GM20000 (cell line): Measurements from ENCODE around the gene GSAP.

ENCODE experiments used
- DNase-seq: peaks from one replicate; pipeline ENCODE4 v3.0.0; 2012; ENCODE audit warnings: low spot score
- TF ChIP-seq, protein P1 (sequence below): IDR thresholded peaks from 2 replicates; pipeline ENCODE4 v1.5.1; 2012; ENCODE audit warnings: mild to moderate bottlenecking, control low read depth; ENCODE audit errors: extremely low read depth, missing control alignments

GSAP gene

DNA sequence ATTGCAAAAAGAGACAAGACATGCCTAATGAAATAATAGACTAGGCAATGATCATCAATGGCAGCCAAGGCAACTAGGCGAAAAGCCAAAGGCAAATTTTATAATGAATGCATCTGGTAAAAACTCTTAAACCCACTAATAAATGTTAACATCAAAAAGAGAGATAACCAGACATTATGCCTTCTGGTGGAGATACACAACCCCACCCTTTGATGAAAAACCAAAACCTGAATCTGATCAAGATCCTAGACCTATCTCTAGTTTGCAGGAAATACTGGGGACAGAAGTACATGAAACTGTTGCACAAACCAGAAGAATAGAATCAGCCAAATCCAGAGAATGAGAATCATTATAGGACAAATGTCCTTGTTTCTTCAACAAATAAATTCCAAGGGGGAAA is 22.0 kb upstream of the GSAP start:
- TF ChIP-seq, protein P1, sequence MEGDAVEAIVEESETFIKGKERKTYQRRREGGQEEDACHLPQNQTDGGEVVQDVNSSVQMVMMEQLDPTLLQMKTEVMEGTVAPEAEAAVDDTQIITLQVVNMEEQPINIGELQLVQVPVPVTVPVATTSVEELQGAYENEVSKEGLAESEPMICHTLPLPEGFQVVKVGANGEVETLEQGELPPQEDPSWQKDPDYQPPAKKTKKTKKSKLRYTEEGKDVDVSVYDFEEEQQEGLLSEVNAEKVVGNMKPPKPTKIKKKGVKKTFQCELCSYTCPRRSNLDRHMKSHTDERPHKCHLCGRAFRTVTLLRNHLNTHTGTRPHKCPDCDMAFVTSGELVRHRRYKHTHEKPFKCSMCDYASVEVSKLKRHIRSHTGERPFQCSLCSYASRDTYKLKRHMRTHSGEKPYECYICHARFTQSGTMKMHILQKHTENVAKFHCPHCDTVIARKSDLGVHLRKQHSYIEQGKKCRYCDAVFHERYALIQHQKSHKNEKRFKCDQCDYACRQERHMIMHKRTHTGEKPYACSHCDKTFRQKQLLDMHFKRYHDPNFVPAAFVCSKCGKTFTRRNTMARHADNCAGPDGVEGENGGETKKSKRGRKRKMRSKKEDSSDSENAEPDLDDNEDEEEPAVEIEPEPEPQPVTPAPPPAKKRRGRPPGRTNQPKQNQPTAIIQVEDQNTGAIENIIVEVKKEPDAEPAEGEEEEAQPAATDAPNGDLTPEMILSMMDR: no peak
- DNase-seq: no peak

DNA sequence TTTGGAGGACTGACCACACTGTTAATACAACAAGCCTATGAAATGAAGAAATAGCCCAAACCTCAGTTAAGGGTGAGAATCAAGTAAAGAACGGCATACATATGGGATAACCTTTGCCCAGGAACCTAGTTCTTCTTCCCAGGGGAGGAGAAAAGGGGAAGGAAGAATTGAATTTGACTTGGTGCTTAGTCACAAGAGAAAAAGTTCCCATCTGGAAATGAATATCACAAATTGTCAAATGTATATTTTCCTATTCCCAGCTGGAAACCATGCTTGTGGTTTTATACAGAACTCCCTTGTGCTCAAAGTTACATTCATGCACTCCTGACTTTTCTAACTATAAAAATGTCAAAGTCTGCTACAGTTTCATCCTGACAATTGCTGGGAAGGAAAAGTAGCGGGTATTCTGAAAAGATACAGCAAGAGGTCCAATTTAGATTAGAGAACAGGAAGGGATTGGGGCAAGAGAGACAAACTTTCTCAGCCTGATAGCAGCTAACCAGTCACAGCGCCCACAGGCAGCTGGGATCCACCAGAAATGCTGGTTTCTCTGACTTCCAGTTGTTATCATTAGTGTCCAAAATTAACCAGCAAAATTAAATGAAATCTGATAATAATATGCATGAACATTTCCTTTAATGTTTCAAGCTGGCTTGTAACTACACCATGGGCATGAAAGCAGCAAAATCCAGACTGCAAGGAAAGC is 18.6 kb upstream of the GSAP start:
- no peak for DNase-seq
- TF ChIP-seq, protein P1: no peak

DNA sequence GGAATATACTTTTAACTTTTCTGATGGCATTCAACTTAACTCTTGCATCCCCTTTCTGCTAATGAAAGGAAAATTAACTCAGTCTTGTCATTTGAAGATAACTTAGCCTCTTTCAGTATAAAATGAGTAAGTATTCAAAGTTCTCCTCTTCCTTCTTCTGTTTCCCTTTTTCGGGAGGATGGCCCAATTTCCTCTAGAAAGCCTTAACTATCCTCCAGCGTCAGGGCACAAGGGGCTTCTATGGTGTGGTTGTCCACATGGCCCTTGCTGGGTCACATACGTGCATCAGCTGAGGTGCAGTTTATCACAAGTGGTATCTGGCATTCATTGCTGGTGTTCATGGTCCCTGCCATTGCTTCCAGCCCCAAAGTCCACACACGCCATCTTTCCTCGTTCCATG is 17.8 kb upstream of the GSAP start:
- TF ChIP-seq, protein P1: no peak
- no peak for DNase-seq

DNA sequence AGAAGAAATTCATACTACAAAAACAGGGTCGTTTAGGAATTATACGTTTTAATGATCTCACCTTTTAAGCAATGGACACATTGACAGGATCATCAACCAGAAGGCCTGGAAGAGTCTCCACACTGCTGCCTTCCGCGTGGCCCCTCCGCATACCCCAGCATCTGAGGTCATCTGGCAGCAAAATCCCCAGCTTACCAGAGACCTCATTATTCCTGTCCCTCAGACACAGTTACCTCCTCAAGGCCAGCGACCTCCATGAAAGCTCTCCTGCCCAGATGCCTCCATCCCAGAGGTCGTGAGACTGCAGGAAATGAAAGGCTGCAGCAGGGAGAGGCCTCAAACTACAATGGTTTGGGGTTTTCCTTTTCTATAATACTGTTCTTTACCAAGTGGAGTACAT is 14.8 kb upstream of the GSAP start:
- no peak for DNase-seq
- TF ChIP-seq, protein P1: no peak

DNA sequence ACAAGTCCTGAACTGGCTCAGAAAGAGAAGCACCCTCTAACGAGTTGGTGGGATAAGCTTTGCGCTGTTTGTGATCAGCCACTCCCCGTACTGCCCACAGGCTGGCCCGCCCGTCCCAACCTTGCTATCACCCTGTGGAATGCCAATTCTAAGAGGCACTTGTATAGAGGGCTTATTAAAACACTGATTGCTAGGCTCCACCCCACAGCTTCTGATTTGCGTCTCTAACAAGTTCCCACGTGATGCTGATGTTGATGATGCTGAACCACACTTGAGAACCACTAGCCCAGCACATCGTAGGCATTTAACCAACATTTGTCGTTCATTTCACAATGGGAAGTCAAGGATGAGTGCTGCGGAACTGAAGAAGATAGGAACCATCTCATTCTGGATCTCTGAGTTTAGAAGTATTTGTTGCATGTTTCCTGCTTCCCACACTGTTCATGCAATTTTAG is 12.7 kb upstream of the GSAP start:
- TF ChIP-seq, protein P1: no peak
- DNase-seq: no peak

DNA sequence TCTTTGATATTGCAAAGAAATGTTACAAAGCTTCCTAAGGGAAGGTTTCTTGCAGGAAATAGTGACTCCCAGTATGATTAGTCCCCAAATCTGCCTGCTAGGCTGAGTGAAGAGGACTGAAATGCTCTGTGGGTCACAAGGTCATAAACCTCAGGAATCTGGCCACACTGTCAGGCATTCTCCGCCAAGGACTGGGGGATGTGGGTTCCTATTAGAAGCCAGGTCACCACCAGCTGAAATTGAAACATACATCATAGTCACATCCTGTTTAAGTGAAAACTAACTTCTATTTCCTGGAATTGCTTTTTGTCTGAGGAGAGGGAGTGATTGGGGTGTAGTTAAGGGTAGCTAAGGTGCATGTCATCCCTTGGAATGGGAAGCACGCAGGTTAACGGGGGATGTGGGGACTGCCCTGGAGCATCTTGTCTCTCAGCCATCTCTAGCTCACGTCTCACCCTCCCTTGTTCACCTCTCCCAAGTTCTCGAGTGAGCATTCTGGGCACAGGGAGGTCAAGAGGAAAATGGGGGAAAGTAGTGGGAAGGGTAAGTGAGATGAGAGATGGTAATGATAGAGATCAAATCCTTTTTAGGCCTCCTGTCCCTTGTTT is 12.0 kb upstream of the GSAP start:
- TF ChIP-seq, protein P1: no peak
- DNase-seq: no peak

DNA sequence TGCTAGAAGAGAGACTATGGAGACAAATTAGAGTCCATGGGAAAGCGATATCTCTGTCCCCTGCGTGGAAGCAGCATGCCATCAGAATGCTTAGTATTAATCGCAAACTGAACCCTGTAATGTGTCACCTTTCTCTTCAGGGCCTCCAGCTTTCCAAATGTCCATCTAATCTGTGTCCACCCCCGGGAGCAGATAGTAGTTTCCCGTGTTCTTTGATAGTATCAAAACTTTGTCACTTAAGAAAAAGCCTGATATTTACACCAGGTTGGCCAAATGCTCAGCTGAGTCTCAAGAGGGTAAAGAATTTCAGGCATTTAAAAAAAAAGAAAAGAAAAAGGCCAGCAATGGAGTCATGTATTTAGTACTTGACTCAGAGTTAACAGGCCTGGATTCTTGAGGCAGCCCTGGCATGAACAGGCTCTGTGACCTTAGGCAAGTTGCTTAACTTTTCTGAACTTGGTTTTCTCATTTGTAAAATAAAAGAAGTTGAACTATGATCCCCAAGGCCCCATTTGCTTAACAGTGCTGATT is 10.4 kb upstream of the GSAP start:
- TF ChIP-seq, protein P1: no peak
- no peak for DNase-seq
